ENCODE data around the gene ZNF8.

DNA sequence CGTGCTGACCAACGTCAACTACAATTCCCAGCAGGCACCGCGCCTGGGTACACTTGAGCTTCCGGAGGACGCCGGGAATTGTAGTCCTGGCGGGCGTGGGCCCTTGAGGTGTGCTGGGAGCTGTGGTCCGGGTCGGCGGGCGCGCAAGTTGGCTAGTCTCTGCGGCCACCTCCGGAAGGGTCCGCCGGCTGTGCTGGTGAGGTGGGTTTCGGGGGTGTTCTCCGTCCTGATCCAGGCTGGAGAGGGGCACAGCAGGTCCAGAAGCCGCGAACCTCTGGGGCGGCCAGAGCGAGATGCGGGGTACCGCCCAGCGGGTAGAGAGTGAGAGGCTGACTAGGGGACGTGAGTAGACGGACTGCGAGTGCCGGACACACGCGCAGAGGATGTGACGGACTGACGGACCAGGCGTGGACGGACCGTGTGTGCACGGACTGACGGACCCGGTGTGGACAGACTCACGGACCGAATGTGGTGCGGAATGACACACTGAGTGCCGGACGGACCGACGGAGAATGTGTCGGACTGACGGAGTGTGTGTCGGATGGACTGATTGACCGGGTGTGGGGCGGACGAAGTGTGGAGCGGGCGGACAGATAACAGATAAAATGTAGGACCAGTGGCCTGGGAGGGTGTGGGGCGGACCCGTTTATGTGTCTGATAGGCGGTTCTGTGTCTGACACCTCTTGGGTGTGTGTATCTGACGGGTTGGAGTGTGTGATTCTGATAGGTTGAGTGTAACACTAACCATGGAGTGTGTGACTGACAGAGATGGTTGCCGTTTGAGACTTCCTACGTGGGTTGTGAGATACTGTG, 48.4 kb downstream of the ZNF8 start, which contains the start of gene ZSCAN22:
- TF ChIP-seq, protein P1, sequence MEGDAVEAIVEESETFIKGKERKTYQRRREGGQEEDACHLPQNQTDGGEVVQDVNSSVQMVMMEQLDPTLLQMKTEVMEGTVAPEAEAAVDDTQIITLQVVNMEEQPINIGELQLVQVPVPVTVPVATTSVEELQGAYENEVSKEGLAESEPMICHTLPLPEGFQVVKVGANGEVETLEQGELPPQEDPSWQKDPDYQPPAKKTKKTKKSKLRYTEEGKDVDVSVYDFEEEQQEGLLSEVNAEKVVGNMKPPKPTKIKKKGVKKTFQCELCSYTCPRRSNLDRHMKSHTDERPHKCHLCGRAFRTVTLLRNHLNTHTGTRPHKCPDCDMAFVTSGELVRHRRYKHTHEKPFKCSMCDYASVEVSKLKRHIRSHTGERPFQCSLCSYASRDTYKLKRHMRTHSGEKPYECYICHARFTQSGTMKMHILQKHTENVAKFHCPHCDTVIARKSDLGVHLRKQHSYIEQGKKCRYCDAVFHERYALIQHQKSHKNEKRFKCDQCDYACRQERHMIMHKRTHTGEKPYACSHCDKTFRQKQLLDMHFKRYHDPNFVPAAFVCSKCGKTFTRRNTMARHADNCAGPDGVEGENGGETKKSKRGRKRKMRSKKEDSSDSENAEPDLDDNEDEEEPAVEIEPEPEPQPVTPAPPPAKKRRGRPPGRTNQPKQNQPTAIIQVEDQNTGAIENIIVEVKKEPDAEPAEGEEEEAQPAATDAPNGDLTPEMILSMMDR (conservative IDR thresholded peaks at IDR 0.05; ENCODE audit: low read depth, low read length) = no peak
- TF ChIP-seq POLR2A (IDR thresholded peaks at IDR 0.05; ENCODE audit: low read depth, low read length) = peak; percentile 78; the same call in 1 of the 2 replicates
- TF ChIP-seq FOS (IDR thresholded peaks at IDR 0.05; ENCODE audit: low read depth, low read length) = no peak
- TF ChIP-seq RCOR1 (IDR thresholded peaks at IDR 0.05; ENCODE audit: insufficient replicate concordance, low read length) = no peak
- TF ChIP-seq MAFK (IDR thresholded peaks at IDR 0.05; ENCODE audit: low read depth, low read length) = no peak
- peak; percentile 1; the same call in 1 of the 2 replicates for TF ChIP-seq SMC3 (IDR thresholded peaks at IDR 0.05; ENCODE audit: low read depth, low read length)
